ENCODE measurements around the gene VWA3B. TPM values are rescaled to one million over a fixed set of nuclear protein-coding genes. Genes with fewer than 3 reads are reported as not detected.

The VWA3B gene
- total RNA-seq, 1 donor from 2014 or later: under 0.01 TPM

- DNase-seq (ENCODE audit: low spot score in 2 of 2): no peak
These were observed 74.2 kb downstream of the VWA3B start for GRCh38 chr2:98161186-98161585.

GRCh38 chr2:98164256-98164655, 77.3 kb downstream of the VWA3B start:
- FAIRE-seq (no peak), DNase-seq (ENCODE audit: low spot score in 2 of 2) (no peak)

More at GRCh38 chr2:98161186-98161585, 74.2 kb downstream of the VWA3B start:
- FAIRE-seq: no peak

- FAIRE-seq: no peak
These were observed 78.6 kb downstream of the VWA3B start for GRCh38 chr2:98165516-98166071.

GRCh38 chr2:98167916-98168315, 80.9 kb downstream of the VWA3B start:
- DNase-seq (ENCODE audit: low spot score in 2 of 2) (no peak), FAIRE-seq (no peak)

More at GRCh38 chr2:98165516-98166071, 78.6 kb downstream of the VWA3B start:
- DNase-seq (ENCODE audit: low spot score in 2 of 2): no peak

GRCh38 chr2:98170076-98170475, 83.1 kb downstream of the VWA3B start:
- no peak for FAIRE-seq
- DNase-seq (ENCODE audit: low spot score in 2 of 2): no peak

- FAIRE-seq: no peak
- DNase-seq (ENCODE audit: low spot score in 2 of 2): no peak
These were observed 85.3 kb downstream of the VWA3B start for GRCh38 chr2:98172150-98172765.

- no peak for FAIRE-seq
- no peak for DNase-seq (ENCODE audit: low spot score in 2 of 2)
These were observed 86.0 kb downstream of the VWA3B start for GRCh38 chr2:98172951-98173350.

GRCh38 chr2:98175811-98176210, 88.8 kb downstream of the VWA3B start:
- no peak for FAIRE-seq
- no peak for DNase-seq (ENCODE audit: low spot score in 2 of 2)

GRCh38 chr2:98177286-98177685, 90.3 kb downstream of the VWA3B start:
- no peak for DNase-seq (ENCODE audit: low spot score in 2 of 2)
- no peak for FAIRE-seq

GRCh38 chr2:98177986-98178385, 91.0 kb downstream of the VWA3B start:
- DNase-seq (ENCODE audit: low spot score in 2 of 2) (no peak), FAIRE-seq (no peak)

GRCh38 chr2:98180456-98180855, 93.5 kb downstream of the VWA3B start:
- no peak for FAIRE-seq
- DNase-seq (ENCODE audit: low spot score in 2 of 2): no peak

GRCh38 chr2:98181346-98181745, 94.4 kb downstream of the VWA3B start:
- DNase-seq (ENCODE audit: low spot score in 2 of 2) (no peak), FAIRE-seq (no peak)

GRCh38 chr2:98185801-98186200, 98.8 kb downstream of the VWA3B start:
- DNase-seq (ENCODE audit: low spot score in 2 of 2): no peak
- FAIRE-seq: no peak

- FAIRE-seq (no peak), DNase-seq (ENCODE audit: low spot score in 2 of 2) (no peak)
These were observed 100.2 kb downstream of the VWA3B start for GRCh38 chr2:98187194-98187593.

GRCh38 chr2:98188351-98189046, 101.5 kb downstream of the VWA3B start:
- DNase-seq (ENCODE audit: low spot score in 2 of 2): no peak
- no peak for FAIRE-seq

- no peak for FAIRE-seq
- DNase-seq (ENCODE audit: low spot score in 2 of 2): no peak
These were observed 104.9 kb downstream of the VWA3B start for GRCh38 chr2:98191883-98192282.

GRCh38 chr2:98201576-98201975, 114.6 kb downstream of the VWA3B start:
- no peak for FAIRE-seq
- no peak for DNase-seq (ENCODE audit: low spot score in 2 of 2)

GRCh38 chr2:98205889-98206288, 118.9 kb downstream of the VWA3B start:
- FAIRE-seq: no peak
- DNase-seq (ENCODE audit: low spot score in 2 of 2): no peak

GRCh38 chr2:98212092-98213000, 125.4 kb downstream of the VWA3B start:
- FAIRE-seq: no peak

GRCh38 chr2:98216616-98217015, 129.6 kb downstream of the VWA3B start:
- DNase-seq (ENCODE audit: low spot score in 2 of 2) (no peak), FAIRE-seq (no peak)

More at GRCh38 chr2:98212092-98213000, 125.4 kb downstream of the VWA3B start:
- DNase-seq (ENCODE audit: low spot score in 2 of 2): no peak

- FAIRE-seq (no peak), DNase-seq (ENCODE audit: low spot score in 2 of 2) (no peak)
These were observed 132.2 kb downstream of the VWA3B start for GRCh38 chr2:98219152-98219551.

All from frontal cortex (tissue), 4 donors.